DMS153 treated with DMSO at 0.1 percent for 48 hours (cell line): ENCODE measurements around the gene RNF207.
A peak's percentile ranks its signal among the peaks of the same experiment; 100 is the strongest.

Source experiments
- DNase-seq: peaks from one replicate; lab custom pipeline; 2025; ENCODE audit not compliant: unreplicated experiment; lab: John Stamatoyannopoulos, UW

RNF207 gene

GRCh38 chr1:6224718-6225117 is 18.8 kb downstream of the RNF207 start:
- DNase-seq = no peak

GRCh38 chr1:6225651-6226050 is 19.7 kb downstream of the RNF207 start:
- DNase-seq = no peak

- no peak for DNase-seq
Measured at GRCh38 chr1:6233376-6233775, 27.5 kb downstream of the RNF207 start.

- no peak for DNase-seq
Measured at GRCh38 chr1:6234502-6235295, 28.8 kb downstream of the RNF207 start.

- DNase-seq = no peak
Measured at GRCh38 chr1:6235296-6235677, 29.4 kb downstream of the RNF207 start.

GRCh38 chr1:6237093-6237492 is 31.2 kb downstream of the RNF207 start:
- DNase-seq = no peak

GRCh38 chr1:6239213-6239752 is 33.4 kb downstream of the RNF207 start:
- no peak for DNase-seq

GRCh38 chr1:6239950-6240768 is 34.2 kb downstream of the RNF207 start:
- peak; percentile 50 for DNase-seq

GRCh38 chr1:6241107-6241886 is 35.4 kb downstream of the RNF207 start:
- no peak for DNase-seq

- no peak for DNase-seq
Measured at GRCh38 chr1:6241887-6242740, 36.2 kb downstream of the RNF207 start.

- DNase-seq = no peak
Measured at GRCh38 chr1:6243053-6243834, 37.3 kb downstream of the RNF207 start.

- no peak for DNase-seq
Measured at GRCh38 chr1:6243993-6244392, 38.1 kb downstream of the RNF207 start, which contains the start of gene HES3. Gene HES3, plus strand, starts transcription at chr1:6244179. Its CDS starts 187 bp downstream, at chr1:6244366.

GRCh38 chr1:6244401-6245049 is 38.6 kb downstream of the RNF207 start:
- no peak for DNase-seq

- peak; percentile 53 for DNase-seq
Measured at GRCh38 chr1:6245086-6245868, 39.4 kb downstream of the RNF207 start.

- no peak for DNase-seq
Measured at GRCh38 chr1:6245869-6246496, 40.1 kb downstream of the RNF207 start.

GRCh38 chr1:6246497-6247467 is 40.9 kb downstream of the RNF207 start:
- peak; percentile 84 for DNase-seq
